NCI-H82 (cell line): ENCODE data around the gene UBR1.
"Not testable (repeated sequence)": the region's sequence is repeated elsewhere in the genome, so short reads cannot be mapped to it uniquely, and the experiment has no call there.

Experiments used
- DNase-seq: peaks from one replicate; lab custom pipeline; 2025; lab: John Stamatoyannopoulos, UW

Gene UBR1

DNA sequence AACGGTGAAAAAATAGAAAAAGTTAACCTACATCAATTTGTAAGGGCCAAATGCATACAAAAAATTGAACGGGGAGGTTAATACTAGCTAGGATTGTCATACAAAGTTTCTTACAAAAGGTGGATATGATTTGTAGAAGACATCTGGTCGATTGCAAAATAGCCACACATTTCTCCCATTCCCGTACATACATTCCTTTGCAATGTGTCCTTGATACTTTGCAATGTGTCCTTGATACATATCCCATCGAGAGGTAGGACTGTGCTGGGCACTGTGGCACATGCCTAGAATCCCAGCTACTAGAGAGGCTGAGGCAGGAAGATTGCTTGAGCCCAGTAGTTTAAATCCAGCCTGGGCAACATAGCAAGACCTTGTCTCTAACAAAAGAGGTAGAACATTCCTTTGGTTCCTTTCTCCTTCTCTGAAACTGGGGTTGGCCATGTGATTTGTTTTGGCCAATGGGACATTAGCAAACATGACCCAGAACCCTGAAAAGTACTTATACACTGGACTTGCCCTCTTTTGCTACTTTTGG lies 194.7 kb downstream of the UBR1 start:
- no peak for DNase-seq

- no peak for DNase-seq
Measured at GRCh38 chr15:42908538-42908937, 197.3 kb downstream of the UBR1 start.

DNA sequence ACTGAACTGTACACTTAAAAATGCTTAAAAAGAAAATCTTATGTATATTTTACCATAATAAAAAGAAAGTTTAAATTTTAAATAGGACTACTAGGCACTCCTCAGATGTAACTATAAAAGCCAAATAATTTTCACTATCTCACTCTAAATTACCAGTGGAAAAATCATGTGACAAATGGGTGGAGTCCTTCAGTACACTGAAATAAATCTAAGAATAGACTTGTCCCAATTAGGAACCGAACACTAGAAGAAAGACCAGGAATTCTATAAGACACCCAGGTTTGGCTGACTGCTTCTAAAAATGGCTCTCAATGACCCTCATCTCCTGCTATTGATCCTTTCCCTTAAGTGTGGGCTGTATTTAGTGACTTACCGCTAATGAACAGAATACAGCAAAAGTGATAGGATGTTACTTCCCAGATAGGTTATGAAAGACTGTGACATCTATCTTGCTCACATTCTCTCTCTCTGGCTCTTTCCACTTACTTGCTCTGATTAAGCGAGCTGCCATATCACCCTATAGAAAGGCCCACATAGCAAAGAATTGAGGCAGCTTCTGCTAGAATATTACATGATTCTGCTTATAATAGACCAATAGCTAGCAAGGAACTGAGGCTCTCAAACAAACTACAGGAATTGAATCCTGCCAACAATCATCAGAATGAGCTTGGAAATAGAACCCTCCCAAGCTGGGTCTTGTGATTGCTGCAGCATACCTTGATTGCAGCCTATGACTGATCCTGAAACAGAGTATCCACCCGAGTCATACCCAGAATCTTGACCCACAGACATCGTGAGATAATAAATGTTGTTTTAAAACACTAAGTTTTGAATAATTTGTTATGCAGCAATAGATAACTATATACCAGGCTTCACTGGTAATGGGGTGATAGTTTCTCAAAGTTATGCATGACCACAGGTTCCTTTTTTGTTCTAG lies 202.2 kb downstream of the UBR1 start:
- no peak for DNase-seq

GRCh38 chr15:42893911-42894310 lies 211.9 kb downstream of the UBR1 start:
- DNase-seq, result not testable (repeated sequence)
